Placental epithelial cell (primary cell): ENCODE data around the gene CUX1. TPM values are rescaled to one million over a fixed set of nuclear protein-coding genes. Genes with fewer than 3 reads are reported as not detected.

Experiments used
- small RNA-seq: library from RNA; depleted of rRNA; stranded (forward); fragments of <200 nt; gene quantifications from one replicate; pipeline ENCODE3, GENCODE V24; 2012
- total RNA-seq: library from RNA; depleted of rRNA; stranded (reverse); fragments of >200 nt; gene quantifications from 2 replicates; pipeline ENCODE4 v1.2.3, GENCODE V29; 2012

Gene CUX1
- total RNA-seq: 80.8 and 136 TPM in 2 replicates

DNA sequence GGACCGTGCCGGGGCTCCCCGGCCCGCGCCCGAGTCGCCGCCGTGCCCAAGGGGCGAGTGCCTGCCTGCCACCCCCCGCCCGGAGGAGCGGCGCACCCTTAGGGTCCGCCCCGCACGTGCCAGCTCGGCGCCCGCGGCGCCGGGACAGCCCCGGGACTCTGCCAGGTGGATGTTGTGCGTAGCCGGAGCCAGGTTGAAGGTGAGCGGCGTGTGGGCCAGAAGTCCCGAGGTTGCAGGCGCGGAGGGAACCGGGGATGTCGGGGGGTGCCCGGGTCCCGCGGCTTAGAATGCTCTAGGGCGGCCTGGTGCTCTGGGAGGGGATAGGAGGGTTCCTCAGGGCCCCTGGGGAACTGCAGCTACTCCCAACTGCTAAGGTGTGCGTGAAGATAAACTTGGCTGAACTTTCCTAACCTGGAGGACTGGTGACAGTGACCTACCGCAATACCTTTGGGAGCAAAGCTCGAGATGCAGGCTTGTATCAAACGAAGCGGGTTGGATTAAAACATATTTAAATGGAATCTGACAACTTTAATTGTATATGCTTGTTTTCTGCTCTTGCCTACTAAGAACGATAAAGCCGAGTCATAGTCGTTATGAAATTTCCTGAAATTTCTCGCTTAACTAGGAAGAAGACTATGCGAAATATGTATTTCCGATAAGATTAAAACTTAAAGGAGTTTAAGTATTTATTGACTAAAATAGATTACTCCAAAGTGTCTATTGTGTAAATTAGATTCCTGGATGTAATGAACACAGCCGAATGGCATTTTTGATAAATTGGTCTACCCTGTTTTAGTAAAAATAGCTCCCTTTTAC, at the start of gene CUX1:
CUX1 (plus strand) TSS at position 156 of the 816 bp plus-strand sequence; CDS start at position 170, 14 bp downstream.

DNA sequence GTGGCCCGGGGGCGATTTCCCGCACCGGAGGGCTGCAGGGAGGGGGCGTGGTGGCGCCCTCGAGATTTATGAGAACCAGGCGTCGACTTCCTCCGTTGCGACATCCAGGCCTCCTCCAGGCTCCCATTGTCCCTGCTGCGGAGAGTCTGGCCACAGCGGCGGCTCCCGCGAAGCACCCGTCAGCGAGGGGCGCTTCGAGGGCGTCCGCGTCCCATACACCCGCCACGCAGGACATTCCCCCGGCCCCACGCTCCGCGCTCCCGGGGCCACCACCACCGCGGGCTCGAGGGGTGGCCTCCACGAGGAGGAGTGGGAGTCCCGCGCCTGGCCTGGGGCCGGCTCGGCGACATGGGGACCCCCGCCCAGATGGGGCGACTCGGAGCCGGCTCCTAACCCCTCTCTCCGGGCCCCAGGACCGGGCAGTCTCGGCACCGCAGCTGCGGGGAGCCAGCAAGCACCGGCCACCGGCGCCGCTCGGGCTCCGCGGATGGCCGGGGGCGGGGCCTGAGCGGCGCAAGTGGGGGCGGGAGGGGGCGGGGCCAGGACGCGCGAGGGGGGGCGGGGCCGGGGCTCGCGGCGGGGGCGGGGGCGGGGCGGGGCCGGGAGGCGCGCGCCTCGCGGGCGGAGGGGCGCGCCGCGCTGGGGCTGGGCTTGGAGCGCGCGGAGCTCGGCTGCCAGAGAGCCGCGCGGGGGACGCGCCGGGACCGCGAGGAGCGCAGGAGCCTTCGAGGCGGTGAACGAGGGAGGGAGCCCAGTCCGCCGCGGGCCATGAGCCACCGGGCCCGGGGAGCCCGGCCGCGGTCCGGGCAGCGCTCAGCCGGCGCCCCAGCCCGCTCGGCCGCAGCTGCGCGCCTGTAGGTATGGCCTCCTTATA, 469.0 kb downstream of the CUX1 start, which contains the start of gene SH2B2:
SH2B2 (plus strand) TSS at position 632 of the 874 bp plus-strand sequence. CDS start 13,683 bp downstream, outside the sequence.

Small RNA genes lying within 50 kb of the gene (small RNA-seq; reads per million reads assigned to genes)
- gene AC005086.2 (not detected), gene AC005086.3 (not detected), gene AC005086.4 (not detected), gene AC005088.1 (not detected), gene MIR4285 (not detected), gene RF00554 (not detected)

Other genes with a start within 250 kb of the CUX1 start
- gene MYL10, start 188.3 kb upstream of the CUX1 start, total RNA-seq: not detected in 2 replicates